HepG2 (cell line): ENCODE results near the gene TIMM44. TPM values are rescaled to one million over a fixed set of nuclear protein-coding genes. Genes with fewer than 3 reads are reported as not detected.

Source experiments
- ATAC-seq: fragments of 200-7000 bp; cut with Tn5 transposase; 3 replicates; pipeline ENCODE4 v1.9.1; 2020; ENCODE audit warnings: mild to moderate bottlenecking, moderate library complexity
- BruUV-seq: library from RNA; stranded (reverse); fragments of 400-500 nt; replicated peaks from 2 replicates; lab custom pipeline; 2021; lab: Mats Ljungman, UMichigan
- CTCF ChIA-PET: fragments of 300-600 bp; formaldehyde crosslinking; extraction: SDS; loops from one replicate; lab custom pipeline; 2021; ENCODE audit warnings: low total read pairs, inconsistent platforms, low intra/inter-chr PET ratio; lab: Yijun Ruan, JAX
- POLR2A ChIA-PET: fragments of 350-600 bp; sonication (Branson Sonifier 250); formaldehyde crosslinking; loops from one replicate; lab custom pipeline; 2020; ENCODE audit warnings: antibody characterized with exemption, inconsistent platforms; lab: Yijun Ruan, JAX
- DNase-seq: peaks from one replicate; pipeline ENCODE4 v3.0.0-alpha.2; 2015; ENCODE audit warnings: low spot score
- FAIRE-seq: peaks from 3 replicates; lab custom pipeline; 2011; peaks lifted over from hg19 to GRCh38; lab: Jason Lieb, UNC
- H2AFZ ChIP-seq: one replicate; pipeline ENCODE4 v1.6.1; 2011; ENCODE audit warnings: low read length, inconsistent platforms
- H3K27ac ChIP-seq: fragments of 300-600 bp; 3 replicates; pipeline ENCODE4 v1.8.0; 2011; ENCODE audit warnings: mixed run types, mild to moderate bottlenecking, mixed read lengths, low read length, inconsistent platforms; ENCODE audit not compliant: insufficient read depth; ENCODE audit errors: extremely low read length
- H3K27me3 ChIP-seq, 2 experiments: fragments of 200-600 bp in 1 of 2; 2 replicates in 1 of 2; 3 replicates in 1 of 2; pipeline versions ENCODE4 v1.6.0 to v1.8.0; 2011; ENCODE audit warnings: low read length in 2 of 2, mild to moderate bottlenecking in 2 of 2, moderate library complexity in 2 of 2, inconsistent platforms in 1 of 2; ENCODE audit not compliant: insufficient read depth in 2 of 2, control insufficient read depth in 1 of 2
- H3K36me3 ChIP-seq, 2 experiments: fragments of 200-600 bp in 1 of 2; replicated peaks in 1 of 2; 2 replicates in 1 of 2; 3 replicates in 1 of 2; pipeline versions ENCODE4 v1.5.1 to v1.8.0; 2011; ENCODE audit warnings: low read length in 2 of 2, inconsistent platforms in 1 of 2; ENCODE audit not compliant: insufficient read depth in 2 of 2, control insufficient read depth in 1 of 2
- H3K4me1 ChIP-seq: 2 replicates; pipeline ENCODE4 v1.5.1; 2012; ENCODE audit warnings: low read length, inconsistent platforms; ENCODE audit not compliant: insufficient read depth
- H3K4me2 ChIP-seq: 2 replicates; pipeline ENCODE4 v1.6.0; 2011; ENCODE audit warnings: low read depth, low read length, inconsistent platforms
- H3K4me3 ChIP-seq, 3 experiments: fragments of 200-600 bp in 1 of 3; sonication (generic), shearing (Covaris generic) in 1 of 3; replicated peaks in 1 of 3; 2 replicates each; pipeline ENCODE4 v1.5.1; 2011 to 2016; ENCODE audit warnings: low read length in 3 of 3, inconsistent platforms in 2 of 3, low read depth in 2 of 3, mild to moderate bottlenecking in 2 of 3, control low read depth in 1 of 3, mixed read lengths in 1 of 3; ENCODE audit not compliant: insufficient read depth in 1 of 3
- H3K79me2 ChIP-seq: one replicate; pipeline ENCODE4 v1.6.1; 2011; ENCODE audit warnings: low read length, inconsistent platforms; ENCODE audit not compliant: insufficient read depth
- H3K9ac ChIP-seq: 2 replicates; pipeline ENCODE4 v1.6.0; 2011; ENCODE audit warnings: mild to moderate bottlenecking, low read depth, low read length, inconsistent platforms; ENCODE audit not compliant: insufficient read depth
- H3K9me3 ChIP-seq: 2 replicates; pipeline ENCODE4 v1.5.1; 2012; ENCODE audit warnings: mild to moderate bottlenecking, low read length
- H4K20me1 ChIP-seq: 2 replicates; pipeline ENCODE4 v1.6.0; 2011; ENCODE audit warnings: inconsistent platforms, mild to moderate bottlenecking, low read length, moderate library complexity; ENCODE audit not compliant: insufficient read depth
- CREM ChIP-seq, 2 experiments: sonication (generic) in 1 of 2; formaldehyde crosslinking in 1 of 2; IDR thresholded peaks; 2 replicates each; pipeline versions ENCODE4 v1.4.0 to v1.6.1; 2016 to 2020; ENCODE audit warnings: antibody characterized with exemption in 1 of 2, mild to moderate bottlenecking in 1 of 2, missing genetic modification reagents in 1 of 2
- FOXK2 ChIP-seq: fragments of 450-650 bp; IDR thresholded peaks from 2 replicates; pipeline ENCODE4 v1.6.1; 2016
- HOXA9 ChIP-seq: sonication (generic); formaldehyde crosslinking; IDR thresholded peaks from 2 replicates; pipeline ENCODE4 v1.8.1; 2022; ENCODE audit warnings: missing genetic modification reagents, mild to moderate bottlenecking, moderate library complexity, borderline replicate concordance
- KLF13 ChIP-seq: sonication (generic); formaldehyde crosslinking; IDR thresholded peaks from 2 replicates; pipeline ENCODE4 v1.4.0; 2020; ENCODE audit warnings: mild to moderate bottlenecking, missing genetic modification reagents
- MZF1 ChIP-seq: sonication (generic); formaldehyde crosslinking; IDR thresholded peaks from 2 replicates; pipeline ENCODE4 v1.8.1; 2023; ENCODE audit warnings: mild to moderate bottlenecking, missing genetic modification reagents, borderline replicate concordance
- REXO4 ChIP-seq: sonication (generic); formaldehyde crosslinking; IDR thresholded peaks from 2 replicates; pipeline ENCODE4 v1.8.0; 2022; ENCODE audit warnings: missing genetic modification reagents, mild to moderate bottlenecking, borderline replicate concordance
- SP2 ChIP-seq: sonication (generic); formaldehyde crosslinking; IDR thresholded peaks from 2 replicates; pipeline ENCODE4 v1.5.1; 2020; ENCODE audit warnings: mild to moderate bottlenecking, missing genetic modification reagents
- STAG1 ChIP-seq: sonication (generic); formaldehyde crosslinking; IDR thresholded peaks from 2 replicates; pipeline ENCODE4 v1.4.0; 2020; ENCODE audit warnings: missing genetic modification reagents
- YY1 ChIP-seq: IDR thresholded peaks from 2 replicates; pipeline ENCODE4 v1.6.1; 2011; ENCODE audit warnings: low read length, low read depth, moderate library complexity, mild to moderate bottlenecking; ENCODE audit not compliant: insufficient read depth, insufficient replicate concordance
- ZFP82 ChIP-seq: sonication (generic); formaldehyde crosslinking; IDR thresholded peaks from 2 replicates; pipeline ENCODE4 v1.5.1; 2020; ENCODE audit warnings: mild to moderate bottlenecking, missing genetic modification reagents, borderline replicate concordance
- ZNF354B ChIP-seq: sonication (generic); formaldehyde crosslinking; IDR thresholded peaks from 2 replicates; pipeline ENCODE4 v1.8.0; 2022; ENCODE audit warnings: mild to moderate bottlenecking, missing genetic modification reagents
- ZNF468 ChIP-seq: sonication (generic); formaldehyde crosslinking; IDR thresholded peaks from 2 replicates; pipeline ENCODE4 v1.8.0; 2022; ENCODE audit warnings: mild to moderate bottlenecking, moderate library complexity, missing genetic modification reagents
- ZNF574 ChIP-seq: sonication (generic); formaldehyde crosslinking; IDR thresholded peaks from 2 replicates; pipeline ENCODE4 v1.4.0; 2020; ENCODE audit warnings: missing genetic modification reagents
- ZNF615 ChIP-seq: sonication (generic); formaldehyde crosslinking; IDR thresholded peaks from 2 replicates; pipeline ENCODE4 v1.5.0; 2020; ENCODE audit warnings: mild to moderate bottlenecking, missing genetic modification reagents, borderline replicate concordance
- ZNF629 ChIP-seq: sonication (generic); formaldehyde crosslinking; conservative IDR thresholded peaks from 2 replicates; pipeline ENCODE4 v1.5.0; 2020; ENCODE audit warnings: missing genetic modification reagents
- ZNF766 ChIP-seq: sonication (generic); formaldehyde crosslinking; IDR thresholded peaks from 2 replicates; pipeline ENCODE4 v1.5.0; 2020; ENCODE audit warnings: missing genetic modification reagents, borderline replicate concordance
- ZXDC ChIP-seq: sonication (generic); formaldehyde crosslinking; IDR thresholded peaks from 2 replicates; pipeline ENCODE4 v1.5.0; 2020; ENCODE audit warnings: mild to moderate bottlenecking, missing genetic modification reagents
- WGBS: methylation state at CpG from one replicate; pipeline ENCODE4 v1.1.6; 2017; ENCODE audit warnings: low lambda C conversion rate; 5-methylcytosine and 5-hydroxymethylcytosine counted together
- in situ Hi-C: cut with HindIII; loops from 2 replicates; pipeline ENCODE4 v1.10.0; 2017; ENCODE audit warnings: low pct_unique_long_range_greater_than_20kb; ENCODE audit not compliant: extremely low pct_ligation_motif_present
- intact Hi-C: fragments of 100-400 bp; cut with micrococcal nuclease; formaldehyde crosslinking; loops from one replicate; pipeline ENCODE4 v1.10.0; 2022; ENCODE audit not compliant: unreplicated experiment
- polyA plus RNA-seq, 8 experiments: library from polyadenylated mRNA; depleted of rRNA in 3 of 8; stranded (reverse) in 7 of 8; unstranded in 1 of 8; fragments of >200 nt; fragmentation: Illumina TruSeq in 4 of 8; extraction: Trizol in 4 of 8; gene quantifications; 2 replicates each; pipeline versions ENCODE4 v1.2.1 to v1.2.3, GENCODE V29; 2011 to 2016; ENCODE audit warnings: low read depth in 4 of 8, missing spikeins in 1 of 8, mixed read lengths in 1 of 8; ENCODE audit not compliant: insufficient read depth in 1 of 8
- total RNA-seq, 5 experiments: library from RNA; depleted of rRNA; stranded (reverse); fragments of >200 nt; fragmentation: Illumina TruSeq; extraction: Trizol; gene quantifications; 2 replicates each; pipeline ENCODE4 v1.2.3, GENCODE V29; 2016; ENCODE audit warnings: low read depth in 1 of 5

The TIMM44 gene
- total and polyA plus RNA-seq, 2 of the 13 experiments (the other 11 are each of a cell fraction or from before 2014, with no cell fraction given) = 42.9 to 72.6 TPM

- ChIA-PET CTCF (no interaction called here), POLR2A (interaction anchor here (1.7 to 1.8 kb wide), 2 partner anchors 27 to 32 kb away, joined by 4 to 5 read pairs; partner anchors contain the start of gene TIMM44)
- H3K27me3 ChIP-seq = no peaks in the 10 kb centered on the region
- FAIRE-seq (no peak), DNase-seq (no peak), ATAC-seq (no peak)
- H3K4me2 ChIP-seq = no peak overlapping the region
- WGBS = 100% methylated on average over 2 of the region's 7 CpGs
- no TSS peak for BruUV-seq
- intact Hi-C loops = no loop called here
- no peak overlapping the region for H3K4me3 ChIP-seq
- peaks cover 3% of the 10 kb centered on the region; the same call in 1 of the 2 replicates for H4K20me1 ChIP-seq
- TF ChIP-seq STAG1 (CRISPR knock-in tag) (no peak), REXO4 (no peak), ZNF574 (CRISPR knock-in tag) (no peak), FOXK2 (no peak), KLF13 (CRISPR knock-in tag) (no peak), ZNF766 (no peak), HOXA9 (CRISPR knock-in tag) (no peak), MZF1 (CRISPR knock-in tag) (no peak), CREM (IDR thresholded peaks at IDR 0.05) (no peak), CREM (CRISPR knock-in tag; IDR thresholded peaks at IDR 0.05) (no peak), SP2 (no peak), ZFP82 (CRISPR knock-in tag) (no peak), ZNF468 (CRISPR knock-in tag) (no peak), ZXDC (no peak), YY1 (no peak), ZNF354B (no peak), ZNF615 (CRISPR knock-in tag) (no peak), ZNF629 (CRISPR knock-in tag) (no peak)
- no peak overlapping the region for H3K27ac ChIP-seq
- H3K79me2 ChIP-seq = peaks cover 2% of the 10 kb centered on the region
- H3K9ac ChIP-seq = no peak overlapping the region
- H3K36me3 ChIP-seq = peaks cover 32 to 74% of the 10 kb centered on the region in 2 experiments; a peak in 4 of 5 replicates
- H3K4me1 ChIP-seq = no peaks in the 10 kb centered on the region
- no peak overlapping the region for H2AFZ ChIP-seq
- no peaks in the 10 kb centered on the region for H3K9me3 ChIP-seq
- in situ Hi-C loops = no loop called here
Observed at GRCh38 chr19:7975037-7975436, 31.6 kb upstream of the TIMM44 start.
